Natural killer cell (primary cell): Measurements from ENCODE around the gene LAPTM5. TPM values are rescaled to one million over a fixed set of nuclear protein-coding genes. Genes with fewer than 3 reads are reported as not detected.
A peak's percentile ranks its signal among the peaks of the same experiment; 100 is the strongest.

Experiments used
- ATAC-seq, 3 donors: fragments of 150-1000 bp in 2 of 3; fragments of 200-7000 bp in 1 of 3; cut with Tn5 transposase; 1 replicate in 1 of 3; 2 replicates in 2 of 3; pipeline ENCODE4 v1.10.0; 2021; ENCODE audit warnings: mild to moderate bottlenecking in 2 of 3, moderate library complexity in 2 of 3
- DNase-seq, 2 donors: peaks; one replicate each; pipeline versions ENCODE4 v3.0.0 to v3.0.0-alpha.2; 2013 to 2021; ENCODE audit warnings: mixed read lengths in 1 of 2
- H3K27ac ChIP-seq: one replicate; pipeline ENCODE4 v1.5.1; 2013; ENCODE audit warnings: mild to moderate bottlenecking, low read length
- H3K27me3 ChIP-seq: one replicate; pipeline ENCODE4 v1.6.1; 2013; ENCODE audit warnings: low read length; ENCODE audit not compliant: control insufficient read depth, insufficient read depth
- H3K36me3 ChIP-seq: one replicate; pipeline ENCODE4 v1.6.1; 2013; ENCODE audit warnings: low read length; ENCODE audit not compliant: control insufficient read depth, insufficient read depth
- H3K4me1 ChIP-seq: one replicate; pipeline ENCODE4 v1.6.1; 2013; ENCODE audit warnings: low read length; ENCODE audit not compliant: control insufficient read depth, insufficient read depth
- H3K4me3 ChIP-seq: one replicate; pipeline ENCODE4 v1.5.1; 2013; ENCODE audit warnings: low read length
- H3K9me3 ChIP-seq: one replicate; pipeline ENCODE4 v1.6.1; 2013; ENCODE audit warnings: low read length; ENCODE audit not compliant: control insufficient read depth, insufficient read depth
- H3K27ac Mint-ChIP-seq, 2 donors: one replicate each; pipeline ENCODE4 v1.8.0; 2022; ENCODE audit warnings: mild to moderate bottlenecking in 2 of 2, mixed read lengths in 2 of 2, moderate library complexity in 1 of 2
- H3K27me3 Mint-ChIP-seq, 2 donors: one replicate each; pipeline ENCODE4 v1.8.0; 2022; ENCODE audit warnings: low read depth in 2 of 2, mixed read lengths in 2 of 2
- H3K36me3 Mint-ChIP-seq: one replicate; pipeline ENCODE4 v1.8.0; 2022; ENCODE audit warnings: mixed read lengths
- H3K4me1 Mint-ChIP-seq, 2 donors: one replicate each; pipeline ENCODE4 v1.8.0; 2022; ENCODE audit warnings: mixed read lengths in 2 of 2
- H3K4me3 Mint-ChIP-seq: one replicate; pipeline ENCODE4 v1.8.0; 2022; ENCODE audit warnings: mild to moderate bottlenecking, moderate library complexity, mixed read lengths
- H3K9me3 Mint-ChIP-seq, 2 donors: one replicate each; pipeline ENCODE4 v1.8.0; 2022; ENCODE audit warnings: mixed read lengths in 2 of 2
- CTCF ChIP-seq: fragments of 200-600 bp; IDR thresholded peaks from one replicate; pipeline ENCODE4 v1.8.0; 2022; ENCODE audit warnings: antibody characterized with exemption
- WGBS: methylation state at CpG from one replicate; pipeline ENCODE4 v1.1.7; 2013; ENCODE audit warnings: missing lambda C conversion rate; ENCODE audit not compliant: insufficient coverage; 5-methylcytosine and 5-hydroxymethylcytosine counted together
- intact Hi-C: fragments of 100-400 bp; cut with micrococcal nuclease; formaldehyde crosslinking; loops from one replicate; pipeline ENCODE4 v1.14.2; 2022
- total RNA-seq, 4 donors: library from RNA; stranded (reverse); fragments of 120-200 nt in 1 of 4; gene quantifications; one replicate each; pipeline versions ENCODE4 v1.2.3 to v1.2.4, GENCODE V29; 2013 to 2022

Gene LAPTM5
- total RNA-seq, 3 donors from 2014 or later (not counting 1 experiment from before 2014, with no cell fraction given), result 520 to 674 (median 533) TPM

DNA sequence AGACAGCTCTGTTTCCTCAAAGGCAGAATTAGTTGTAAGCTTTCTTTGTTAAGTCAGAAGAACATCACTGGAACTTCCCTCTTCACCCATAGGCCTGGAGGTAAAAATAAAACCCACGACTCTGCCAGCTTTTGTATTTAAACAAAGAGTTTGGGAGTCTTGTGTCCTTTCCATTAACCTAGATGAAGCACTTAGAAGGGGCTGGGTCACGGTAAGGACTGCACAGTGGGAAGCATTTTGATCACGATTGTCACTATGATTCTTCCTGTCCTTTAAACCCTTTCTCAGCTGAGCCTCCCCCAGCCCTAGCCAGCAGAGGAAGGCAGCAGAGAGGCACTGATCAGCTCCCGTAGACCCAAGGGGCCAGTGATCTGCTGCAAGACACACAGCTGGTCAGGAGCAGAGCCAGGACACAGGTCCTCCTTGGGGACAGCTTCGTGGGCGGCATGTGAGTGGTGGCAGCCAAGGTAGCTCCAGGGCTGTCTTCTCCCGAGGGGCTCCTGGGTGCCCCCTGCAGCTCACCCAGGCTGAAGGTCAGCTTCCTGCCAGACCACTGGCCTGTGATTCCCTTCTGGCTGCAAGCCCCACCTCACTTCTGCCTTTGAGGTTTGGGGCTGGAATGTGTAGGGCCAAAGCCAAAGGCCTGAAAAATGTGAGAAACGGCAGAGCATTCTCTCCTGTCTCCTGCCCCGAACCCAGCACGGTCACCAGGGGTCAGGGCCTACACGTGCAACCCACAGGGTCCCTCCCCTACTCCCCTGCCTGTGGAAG lies 4.0 kb upstream of the LAPTM5 start:
- TF ChIP-seq CTCF, result no peak
- no peak overlapping the region for H3K4me3 Mint-ChIP-seq
- Histone ChIP-seq H3K27me3 (no peaks in the 10 kb centered on the region), H3K36me3 (no peaks in the 10 kb centered on the region), H3K27ac (peak overlapping the region; percentile 45), H3K4me3 (no peak overlapping the region), H3K9me3 (no peaks in the 10 kb centered on the region), H3K4me1 (peaks cover 61% of the 10 kb centered on the region)
- intact Hi-C loops, result no loop called here
- H3K4me1 Mint-ChIP-seq, result peaks cover 34 to 51% of the 10 kb centered on the region in 2 donors
- H3K9me3 Mint-ChIP-seq, result no peaks in the 10 kb centered on the region
- no peaks in the 10 kb centered on the region for H3K36me3 Mint-ChIP-seq
- DNase-seq (peak in 1 of 2 donors; percentile 50), ATAC-seq (no peak)
- WGBS, result 64% methylated on average over 11 of the region's 11 CpGs
- H3K27ac Mint-ChIP-seq, result peak overlapping the region; percentile 44 to 75
- no peaks in the 10 kb centered on the region for H3K27me3 Mint-ChIP-seq

DNA sequence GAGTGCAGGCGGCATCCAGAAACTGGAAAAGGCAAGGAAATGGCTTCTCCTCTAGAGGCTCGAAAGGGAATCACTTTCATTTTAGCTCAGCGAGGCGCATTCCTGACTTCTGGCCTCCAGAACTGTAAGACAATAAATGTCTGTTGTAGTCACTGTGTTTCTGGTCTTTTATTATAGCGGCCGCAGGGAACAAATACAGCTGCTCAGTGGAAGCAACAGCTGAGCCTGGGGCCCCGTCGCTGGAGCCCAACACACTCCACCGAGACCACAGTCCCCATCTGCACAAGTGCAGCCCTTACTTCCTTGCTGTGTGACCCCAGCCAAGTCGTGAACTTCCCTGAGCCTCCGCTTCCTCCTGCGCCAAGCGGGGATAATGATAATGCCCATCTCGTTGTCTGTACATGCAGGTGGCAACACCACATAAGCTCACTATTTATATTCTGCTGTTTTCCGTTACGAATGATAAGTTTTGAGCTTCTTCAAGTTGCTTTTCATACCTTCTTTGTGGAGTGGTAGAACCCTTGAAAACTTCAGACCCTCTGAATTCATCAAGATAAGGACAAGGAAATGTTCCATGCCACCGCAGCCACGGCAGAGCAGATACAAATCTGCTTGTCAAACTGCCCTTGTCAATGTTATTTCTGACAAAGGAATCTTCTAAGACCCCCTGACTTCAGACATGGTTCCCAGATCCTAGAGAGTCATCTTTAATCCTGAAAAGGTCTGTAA lies 3.2 kb upstream of the LAPTM5 start:
- H3K27ac Mint-ChIP-seq, result peak overlapping the region; percentile 75 to 100

GRCh38 chr1:30759718-30760281 lies 2.2 kb upstream of the LAPTM5 start:
- TF ChIP-seq CTCF, result no peak
- 64% methylated on average over 13 of the region's 13 CpGs for WGBS
- Mint-ChIP-seq H3K4me1 (peaks cover 52 to 61% of the 10 kb centered on the region in 2 donors), H3K9me3 (no peaks in the 10 kb centered on the region), H3K27ac (peak overlapping the region; percentile 99 to 100), H3K36me3 (no peaks in the 10 kb centered on the region), H3K4me3 (peak overlapping the region; percentile 57), H3K27me3 (no peaks in the 10 kb centered on the region)
- peaks cover 74% of the 10 kb centered on the region for H3K4me1 ChIP-seq
- ATAC-seq (peak in 1 of 3 donors; percentile 4), DNase-seq (peak in 1 of 2 donors; percentile 87)
- no peaks in the 10 kb centered on the region for H3K9me3 ChIP-seq
- intact Hi-C loops, result loop anchor here (10.0 kb wide), 1 partner anchor 545 kb away; no protein-coding TSS in a partner anchor
- H3K4me3 ChIP-seq, result no peak overlapping the region
- H3K27ac ChIP-seq, result peak overlapping the region; percentile 44
- H3K27me3 ChIP-seq, result no peaks in the 10 kb centered on the region
- no peaks in the 10 kb centered on the region for H3K36me3 ChIP-seq

More for the DNA sequence above, 3.2 kb upstream of the LAPTM5 start:
- Mint-ChIP-seq H3K27me3 (no peaks in the 10 kb centered on the region), H3K4me3 (peak overlapping the region; percentile 17), H3K4me1 (peaks cover 42 to 51% of the 10 kb centered on the region in 2 donors), H3K36me3 (no peaks in the 10 kb centered on the region), H3K9me3 (no peaks in the 10 kb centered on the region)
- TF ChIP-seq CTCF, result no peak
- no peak overlapping the region for H3K4me3 ChIP-seq
- H3K9me3 ChIP-seq, result no peaks in the 10 kb centered on the region
- ATAC-seq (no peak), DNase-seq (peak in 1 of 2 donors; percentile 49)
- intact Hi-C loops, result no loop called here
- H3K4me1 ChIP-seq, result peaks cover 66% of the 10 kb centered on the region
- no peaks in the 10 kb centered on the region for H3K36me3 ChIP-seq
- H3K27me3 ChIP-seq, result no peaks in the 10 kb centered on the region
- WGBS, result 56% methylated on average over 18 of the region's 18 CpGs
- peak overlapping the region; percentile 45 for H3K27ac ChIP-seq
